NCI-H2107 treated with DMSO at 0.1 percent for 48 hours (cell line): ENCODE measurements around the gene FBRSL1.

ENCODE experiments used
- DNase-seq: peaks from one replicate; lab custom pipeline; 2025; ENCODE audit not compliant: unreplicated experiment; lab: John Stamatoyannopoulos, UW

FBRSL1 gene

GRCh38 chr12:132538663-132538990 is 48.7 kb downstream of the FBRSL1 start:
- no peak for DNase-seq

- DNase-seq: no peak
Observed at GRCh38 chr12:132539016-132539773, 49.2 kb downstream of the FBRSL1 start.

- no peak for DNase-seq
Observed at GRCh38 chr12:132540436-132540835, 50.5 kb downstream of the FBRSL1 start.

- DNase-seq: no peak
Observed at GRCh38 chr12:132541200-132541599, 51.2 kb downstream of the FBRSL1 start.

- DNase-seq: no peak
Observed at GRCh38 chr12:132541996-132542395, 52.0 kb downstream of the FBRSL1 start.

GRCh38 chr12:132542661-132543060 is 52.7 kb downstream of the FBRSL1 start:
- DNase-seq: no peak

GRCh38 chr12:132543298-132544079 is 53.5 kb downstream of the FBRSL1 start:
- DNase-seq: no peak

GRCh38 chr12:132544080-132544397 is 54.1 kb downstream of the FBRSL1 start:
- no peak for DNase-seq

GRCh38 chr12:132544498-132544897 is 54.5 kb downstream of the FBRSL1 start:
- DNase-seq: no peak

- DNase-seq: no peak
Observed at GRCh38 chr12:132545164-132545953, 55.4 kb downstream of the FBRSL1 start.

GRCh38 chr12:132545955-132546354 is 56.0 kb downstream of the FBRSL1 start:
- DNase-seq: no peak

- no peak for DNase-seq
Observed at GRCh38 chr12:132546647-132547046, 56.7 kb downstream of the FBRSL1 start.

- DNase-seq: no peak
Observed at GRCh38 chr12:132547205-132547740, 57.3 kb downstream of the FBRSL1 start.

GRCh38 chr12:132548430-132549058 is 58.6 kb downstream of the FBRSL1 start:
- no peak for DNase-seq

- DNase-seq: no peak
Observed at GRCh38 chr12:132549059-132549458, 59.1 kb downstream of the FBRSL1 start.

- DNase-seq: no peak
Observed at GRCh38 chr12:132550014-132550802, 60.3 kb downstream of the FBRSL1 start.

GRCh38 chr12:132550830-132551640 is 61.1 kb downstream of the FBRSL1 start:
- DNase-seq: no peak

GRCh38 chr12:132551641-132552031 is 61.7 kb downstream of the FBRSL1 start:
- no peak for DNase-seq

GRCh38 chr12:132554845-132555630 is 65.1 kb downstream of the FBRSL1 start:
- DNase-seq: no peak
